Large intestine (tissue), 3 donors: ENCODE data around the gene SMARCE1. TPM values are rescaled to one million over a fixed set of nuclear protein-coding genes. Genes with fewer than 3 reads are reported as not detected.

Experiments used
- DNase-seq, 2 donors: peaks; one replicate each; pipeline versions ENCODE4 v3.0.0 to v3.0.0-alpha.2; 2013
- H3K27ac ChIP-seq: one replicate; pipeline ENCODE4 v1.5.1; 2013; ENCODE audit warnings: low read length
- H3K27me3 ChIP-seq: 2 replicates; pipeline ENCODE4 v1.6.1; 2013; ENCODE audit warnings: low read length; ENCODE audit not compliant: control insufficient read depth, insufficient read depth
- H3K36me3 ChIP-seq: 2 replicates; pipeline ENCODE4 v1.6.1; 2013; ENCODE audit warnings: low read length; ENCODE audit not compliant: control insufficient read depth, insufficient read depth
- H3K4me1 ChIP-seq: one replicate; pipeline ENCODE4 v1.6.1; 2013; ENCODE audit warnings: low read length; ENCODE audit not compliant: control insufficient read depth, insufficient read depth
- H3K4me3 ChIP-seq: one replicate; pipeline ENCODE4 v1.5.1; 2013; ENCODE audit warnings: low read length
- H3K9me3 ChIP-seq: one replicate; pipeline ENCODE4 v1.6.1; 2013; ENCODE audit warnings: mild to moderate bottlenecking, low read depth, low read length, moderate library complexity; ENCODE audit not compliant: control insufficient read depth
- WGBS: methylation state at CpG from one replicate; pipeline ENCODE4 v1.1.5; 2013; ENCODE audit warnings: low lambda C conversion rate; ENCODE audit not compliant: insufficient coverage; 5-methylcytosine and 5-hydroxymethylcytosine counted together
- polyA plus RNA-seq: library from polyadenylated mRNA; unstranded; fragments of 120-200 nt; gene quantifications from one replicate; pipeline ENCODE4 v1.2.1, GENCODE V29; 2013

Gene SMARCE1
- polyA plus RNA-seq, 1 donor: 127 TPM

DNA sequence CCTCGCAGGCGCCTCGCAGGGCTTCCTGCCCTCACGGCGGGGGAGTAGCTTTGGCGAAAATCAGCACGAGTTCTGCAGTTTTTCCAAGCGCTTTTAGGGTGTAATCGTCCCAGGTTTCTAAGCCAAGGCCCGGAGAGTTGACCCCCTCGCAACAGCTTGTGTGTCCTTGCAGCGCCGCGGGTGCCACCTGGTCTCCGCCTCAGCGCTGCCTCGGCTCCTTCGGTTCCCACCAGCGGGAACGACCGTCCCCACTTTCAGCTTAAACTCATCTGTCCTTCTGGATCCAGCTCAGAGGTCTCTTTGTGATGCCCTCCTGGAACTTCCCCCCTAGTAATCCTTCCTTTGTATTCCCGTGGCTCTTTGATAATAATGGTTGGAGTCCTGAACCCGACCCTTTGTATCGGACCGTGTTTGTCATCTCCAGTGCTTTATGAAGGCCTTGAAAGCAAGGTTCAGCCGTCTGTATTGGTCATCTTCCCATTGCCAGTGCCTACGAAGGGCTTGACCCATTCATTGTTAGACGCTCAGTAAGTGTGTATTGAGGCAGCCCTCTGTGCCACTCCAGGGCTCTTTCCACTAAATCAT lies 858 bp upstream of the SMARCE1 start:
- Histone ChIP-seq H3K4me1 (no peaks in the 10 kb centered on the region), H3K27ac (peak overlapping the region; percentile 97), H3K27me3 (no peaks in the 10 kb centered on the region), H3K4me3 (peak overlapping the region; percentile 94), H3K36me3 (peaks cover 11% of the 10 kb centered on the region), H3K9me3 (no peaks in the 10 kb centered on the region)
- WGBS: no CpG with 5 or more reads among the region's 28 CpGs
- DNase-seq: peak in 1 of 2 donors; percentile 26

- Histone ChIP-seq H3K4me1 (no peaks in the 10 kb centered on the region), H3K9me3 (no peaks in the 10 kb centered on the region), H3K27me3 (no peaks in the 10 kb centered on the region), H3K27ac (peak overlapping the region; percentile 97), H3K36me3 (peaks cover 18% of the 10 kb centered on the region), H3K4me3 (peak overlapping the region; percentile 94)
- peak in 1 of 2 donors; percentile 5 for DNase-seq
- 14% methylated on average over 5 of the region's 18 CpGs for whole genome bisulfite sequencing
Observed at GRCh38 chr17:40646791-40647623, 611 bp downstream of the SMARCE1 start.

GRCh38 chr17:40645943-40646342 lies 1.7 kb downstream of the SMARCE1 start:
- H3K4me3 ChIP-seq: no peak overlapping the region
- H3K27ac ChIP-seq: no peak overlapping the region
- WGBS: no CpG with 5 or more reads among the region's 2 CpGs
- peaks cover 22% of the 10 kb centered on the region for H3K36me3 ChIP-seq
- H3K27me3 ChIP-seq: no peaks in the 10 kb centered on the region
- H3K9me3 ChIP-seq: no peaks in the 10 kb centered on the region
- no peaks in the 10 kb centered on the region for H3K4me1 ChIP-seq
- no peak for DNase-seq

GRCh38 chr17:40645291-40645690 lies 2.3 kb downstream of the SMARCE1 start:
- Histone ChIP-seq H3K9me3 (no peaks in the 10 kb centered on the region), H3K36me3 (peaks cover 23% of the 10 kb centered on the region), H3K4me3 (no peak overlapping the region), H3K27me3 (no peaks in the 10 kb centered on the region), H3K27ac (no peak overlapping the region), H3K4me1 (no peaks in the 10 kb centered on the region)
- no peak for DNase-seq

DNA sequence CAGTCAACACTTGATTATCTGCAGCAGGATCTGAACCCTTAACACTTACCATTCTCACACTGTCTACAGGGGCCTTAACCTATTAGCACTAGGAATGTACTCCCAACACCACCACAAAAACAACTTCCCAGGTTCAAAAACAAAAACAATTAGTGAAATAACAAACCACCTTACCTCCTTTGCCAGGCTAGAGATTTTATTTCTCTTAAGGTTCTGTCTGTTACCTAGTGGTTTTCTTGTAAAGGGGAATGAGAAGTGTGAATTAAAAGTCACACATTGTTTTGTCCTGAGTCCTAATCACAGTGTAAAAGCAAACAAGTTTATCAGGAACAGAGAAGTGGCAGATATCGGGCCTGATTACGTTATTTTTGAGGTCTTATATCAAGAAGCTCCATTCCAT lies 9.7 kb downstream of the SMARCE1 start:
- H3K4me1 ChIP-seq: no peaks in the 10 kb centered on the region
- H3K36me3 ChIP-seq: peaks cover 52% of the 10 kb centered on the region
- H3K27ac ChIP-seq: no peak overlapping the region
- DNase-seq: no peak
- WGBS: 62% methylated on average over 2 of the region's 2 CpGs
- H3K27me3 ChIP-seq: no peaks in the 10 kb centered on the region
- H3K9me3 ChIP-seq: no peaks in the 10 kb centered on the region
- no peak overlapping the region for H3K4me3 ChIP-seq

GRCh38 chr17:40633871-40634270 lies 13.7 kb downstream of the SMARCE1 start:
- H3K27ac ChIP-seq: no peak overlapping the region
- DNase-seq: no peak
- H3K27me3 ChIP-seq: no peaks in the 10 kb centered on the region
- no CpG with 5 or more reads among the region's 1 CpG for WGBS
- no peaks in the 10 kb centered on the region for H3K4me1 ChIP-seq
- H3K9me3 ChIP-seq: no peaks in the 10 kb centered on the region
- no peak overlapping the region for H3K4me3 ChIP-seq
- H3K36me3 ChIP-seq: peaks cover 63% of the 10 kb centered on the region

DNA sequence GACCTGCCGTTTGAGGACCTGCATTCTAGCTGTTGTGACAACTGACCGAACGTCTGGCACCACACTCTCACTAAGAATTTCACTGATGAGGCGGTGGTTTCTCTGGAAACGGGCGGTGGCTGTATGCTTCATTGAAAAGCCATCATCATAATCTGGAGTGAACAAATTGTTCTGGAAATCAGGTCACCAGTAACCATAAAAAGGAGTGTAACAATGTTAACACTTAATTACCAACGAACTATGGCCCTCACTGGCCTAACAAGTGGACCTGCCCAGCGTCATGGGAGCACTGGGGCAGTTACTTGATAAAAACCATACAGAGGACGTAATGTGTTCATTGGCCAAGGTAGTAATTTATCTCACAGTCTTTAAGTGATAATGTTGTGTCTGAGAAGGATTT lies 15.4 kb downstream of the SMARCE1 start:
- H3K27ac ChIP-seq: peak overlapping the region; percentile 1
- H3K9me3 ChIP-seq: no peaks in the 10 kb centered on the region
- H3K36me3 ChIP-seq: peaks cover 62% of the 10 kb centered on the region
- no peaks in the 10 kb centered on the region for H3K27me3 ChIP-seq
- H3K4me1 ChIP-seq: no peaks in the 10 kb centered on the region
- DNase-seq: peak; percentile 48 to 77
- WGBS: no CpG with 5 or more reads among the region's 9 CpGs
- H3K4me3 ChIP-seq: no peak overlapping the region

- H3K36me3 ChIP-seq: peaks cover 45% of the 10 kb centered on the region
- no peak overlapping the region for H3K27ac ChIP-seq
- H3K4me3 ChIP-seq: no peak overlapping the region
- H3K9me3 ChIP-seq: no peaks in the 10 kb centered on the region
- no peaks in the 10 kb centered on the region for H3K4me1 ChIP-seq
- DNase-seq: no peak
- 100% methylated on average over 1 of the region's 2 CpGs for WGBS
- H3K27me3 ChIP-seq: no peaks in the 10 kb centered on the region
Observed at GRCh38 chr17:40629842-40630241, 17.8 kb downstream of the SMARCE1 start.

- H3K27me3 ChIP-seq: no peaks in the 10 kb centered on the region
- H3K27ac ChIP-seq: no peak overlapping the region
- peaks cover 13% of the 10 kb centered on the region for H3K36me3 ChIP-seq
- no peak overlapping the region for H3K4me3 ChIP-seq
- H3K4me1 ChIP-seq: no peaks in the 10 kb centered on the region
- WGBS: no CpG with 5 or more reads among the region's 5 CpGs
- H3K9me3 ChIP-seq: no peaks in the 10 kb centered on the region
- DNase-seq: no peak
Observed at GRCh38 chr17:40625311-40625710, 22.3 kb downstream of the SMARCE1 start.

DNA sequence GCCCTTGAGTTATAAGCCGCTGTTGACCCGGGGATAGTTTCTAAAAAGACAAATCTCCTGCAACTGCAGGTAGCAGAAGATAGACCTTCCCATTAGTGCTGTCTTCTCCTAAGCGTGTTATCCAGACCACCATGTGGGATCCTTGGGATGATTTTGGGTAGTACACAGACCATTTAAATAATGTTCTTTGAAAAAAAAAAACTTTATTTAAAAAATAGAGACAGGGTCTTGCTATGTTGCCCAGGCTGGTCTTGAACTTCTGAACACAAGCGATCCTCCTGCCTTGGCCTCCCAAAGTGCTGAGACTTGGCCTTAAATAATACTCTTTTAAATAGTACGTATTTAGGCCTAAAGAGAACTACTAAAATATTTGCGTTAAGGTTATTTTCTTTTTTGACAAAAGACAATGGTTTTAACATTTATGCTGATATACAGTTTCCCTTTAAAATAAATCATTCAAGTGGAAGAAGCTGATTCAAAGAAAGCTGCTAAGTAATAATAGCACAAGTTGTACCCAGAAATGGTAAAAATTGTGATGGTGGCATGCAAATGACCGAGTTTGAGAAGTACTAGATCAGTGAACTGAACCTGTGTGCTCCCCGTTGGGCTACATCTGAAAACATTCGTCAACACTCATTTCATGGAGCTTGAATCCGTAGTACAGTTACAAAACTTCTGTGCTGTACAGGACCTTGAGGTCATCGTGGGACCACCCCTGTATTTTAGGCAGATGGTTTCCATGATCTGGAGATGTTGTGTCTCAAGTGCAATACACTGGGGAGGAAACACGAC lies 24.0 kb downstream of the SMARCE1 start:
- H3K4me3 ChIP-seq: no peak overlapping the region
- H3K27ac ChIP-seq: no peak overlapping the region
- no peaks in the 10 kb centered on the region for H3K9me3 ChIP-seq
- no peaks in the 10 kb centered on the region for H3K27me3 ChIP-seq
- WGBS: 100% methylated on average over 2 of the region's 12 CpGs
- peaks cover 11% of the 10 kb centered on the region for H3K4me1 ChIP-seq
- H3K36me3 ChIP-seq: peaks cover 4% of the 10 kb centered on the region
- DNase-seq: no peak
